IMR-90 (cell line): Measurements from ENCODE around the gene STUB1. TPM values are rescaled to one million over a fixed set of nuclear protein-coding genes. Genes with fewer than 3 reads are reported as not detected.

ENCODE experiments used
- ATAC-seq: fragments of 200-7000 bp; cut with Tn5 transposase; 2 replicates; pipeline ENCODE4 v1.9.1; 2020; ENCODE audit warnings: low read depth, mild to moderate bottlenecking, moderate library complexity
- BruUV-seq: library from RNA; stranded (reverse); fragments of 400-500 nt; replicated peaks from 2 replicates; lab custom pipeline; 2021; lab: Mats Ljungman, UMichigan
- CTCF ChIA-PET: fragments of 300-600 bp; formaldehyde crosslinking; extraction: SDS; loops from one replicate; lab custom pipeline; 2021; ENCODE audit warnings: antibody characterized with exemption; lab: Yijun Ruan, JAX
- POLR2A ChIA-PET: fragments of 300-600 bp; sonication (Branson Sonifier 250); formaldehyde crosslinking; loops from one replicate; lab custom pipeline; 2022; ENCODE audit warnings: antibody characterized with exemption; ENCODE audit not compliant: unreplicated experiment; lab: Charles Lee
- DNase-seq: peaks from one replicate; pipeline ENCODE4 v3.0.0; 2013
- H2AFZ ChIP-seq: replicated peaks from 2 replicates; pipeline ENCODE3; 2013; ENCODE audit warnings: low read length, mild to moderate bottlenecking; ENCODE audit not compliant: poor library complexity
- H2AK5ac ChIP-seq: 2 replicates; pipeline ENCODE4 v1.6.1; 2013; ENCODE audit warnings: low read depth, low read length, inconsistent platforms
- H2AK9ac ChIP-seq: replicated peaks from 2 replicates; pipeline ENCODE3; 2013; ENCODE audit warnings: mild to moderate bottlenecking, low read depth, low read length, moderate library complexity; ENCODE audit not compliant: poor library complexity
- H2BK120ac ChIP-seq: 2 replicates; pipeline ENCODE4 v1.6.1; 2013; ENCODE audit warnings: low read depth, low read length, inconsistent platforms
- H2BK15ac ChIP-seq: 3 replicates; pipeline ENCODE4 v1.6.1; 2013; ENCODE audit warnings: low read depth, low read length, inconsistent platforms
- H2BK20ac ChIP-seq: 2 replicates; pipeline ENCODE4 v1.6.1; 2013; ENCODE audit warnings: low read depth, mild to moderate bottlenecking, inconsistent platforms, low read length, moderate library complexity
- H2BK5ac ChIP-seq: 2 replicates; pipeline ENCODE4 v1.6.1; 2013; ENCODE audit warnings: mild to moderate bottlenecking, low read depth, low read length, inconsistent platforms; ENCODE audit not compliant: poor library complexity, severe bottlenecking
- H3K14ac ChIP-seq: replicated peaks from 2 replicates; pipeline ENCODE4 v1.6.1; 2013; ENCODE audit warnings: low read depth, low read length, inconsistent platforms
- H3K18ac ChIP-seq: 2 replicates; pipeline ENCODE4 v1.6.1; 2013; ENCODE audit warnings: low read depth, low read length, control low read depth
- H3K23ac ChIP-seq: 2 replicates; pipeline ENCODE4 v1.6.1; 2013; ENCODE audit warnings: low read depth, low read length, inconsistent platforms
- H3K27ac ChIP-seq: 2 replicates; pipeline ENCODE4 v1.5.1; 2013; ENCODE audit warnings: mild to moderate bottlenecking, control low read depth, low read length; ENCODE audit not compliant: insufficient read depth
- H3K27me3 ChIP-seq: 2 replicates; pipeline ENCODE4 v1.6.1; 2013; ENCODE audit warnings: low read length; ENCODE audit not compliant: control insufficient read depth, insufficient read depth
- H3K36me3 ChIP-seq: 2 replicates; pipeline ENCODE4 v1.6.1; 2013; ENCODE audit warnings: low read length, mixed read lengths; ENCODE audit not compliant: control insufficient read depth, insufficient read depth
- H3K4ac ChIP-seq: 2 replicates; pipeline ENCODE4 v1.6.1; 2013; ENCODE audit warnings: low read depth, low read length, inconsistent platforms
- H3K4me1 ChIP-seq: 2 replicates; pipeline ENCODE4 v1.6.1; 2013; ENCODE audit warnings: low read length, mixed read lengths; ENCODE audit not compliant: control insufficient read depth, insufficient read depth
- H3K4me2 ChIP-seq: 2 replicates; pipeline ENCODE4 v1.6.1; 2013; ENCODE audit warnings: low read depth, mild to moderate bottlenecking, control low read depth, low read length, moderate library complexity
- H3K4me3 ChIP-seq: 2 replicates; pipeline ENCODE4 v1.5.1; 2013; ENCODE audit warnings: low read depth, mild to moderate bottlenecking, control low read depth, low read length, moderate library complexity; ENCODE audit not compliant: insufficient read depth
- H3K56ac ChIP-seq: 2 replicates; pipeline ENCODE4 v1.6.1; 2013; ENCODE audit warnings: low read length, inconsistent platforms; ENCODE audit not compliant: insufficient read depth; ENCODE audit errors: extremely low read depth
- H3K79me1 ChIP-seq, 2 experiments: 2 replicates each; pipeline ENCODE4 v1.6.1; 2013; ENCODE audit warnings: low read length in 2 of 2, inconsistent platforms in 1 of 2, low read depth in 1 of 2
- H3K9ac ChIP-seq: 2 replicates; pipeline ENCODE4 v1.6.1; 2013; ENCODE audit warnings: low read depth, low read length, control low read depth
- H3K9me1 ChIP-seq: 2 replicates; pipeline ENCODE4 v1.6.1; 2013; ENCODE audit warnings: low read length, inconsistent platforms; ENCODE audit not compliant: insufficient read depth
- H3K9me3 ChIP-seq: 2 replicates; pipeline ENCODE4 v1.6.1; 2013; ENCODE audit warnings: low read length; ENCODE audit not compliant: control insufficient read depth, insufficient read depth
- H4K20me1 ChIP-seq: 2 replicates; pipeline ENCODE4 v1.6.1; 2013; ENCODE audit warnings: low read length, inconsistent platforms; ENCODE audit not compliant: insufficient read depth
- H4K5ac ChIP-seq: 2 replicates; pipeline ENCODE4 v1.6.1; 2013; ENCODE audit warnings: mild to moderate bottlenecking, low read depth, low read length, control low read depth
- H4K8ac ChIP-seq, 2 experiments: 2 replicates each; pipeline ENCODE4 v1.6.1; 2013; ENCODE audit warnings: low read depth in 2 of 2, low read length in 2 of 2, control low read depth in 1 of 2, inconsistent platforms in 1 of 2
- H4K91ac ChIP-seq: 2 replicates; pipeline ENCODE4 v1.6.1; 2013; ENCODE audit warnings: low read depth, low read length, inconsistent platforms; ENCODE audit not compliant: insufficient read depth
- CEBPB ChIP-seq: IDR thresholded peaks from 2 replicates; pipeline ENCODE4 v1.6.1; 2012; ENCODE audit warnings: low read depth, low read length, improper control_type of control experiment
- CHD1 ChIP-seq: IDR thresholded peaks from 2 replicates; pipeline ENCODE4 v1.6.1; 2012; ENCODE audit warnings: low read depth, low read length, improper control_type of control experiment
- MXI1 ChIP-seq: IDR thresholded peaks from 2 replicates; pipeline ENCODE4 v1.6.1; 2012; ENCODE audit warnings: low read depth, mild to moderate bottlenecking, low read length, moderate library complexity, borderline replicate concordance
- NFE2L2 ChIP-seq: fragments of 150-350 bp; IDR thresholded peaks from 2 replicates; pipeline ENCODE4 v1.6.1; 2016; ENCODE audit warnings: low read depth, mild to moderate bottlenecking, low read length
- POLR2A ChIP-seq: IDR thresholded peaks from 2 replicates; pipeline ENCODE4 v1.6.1; 2012; ENCODE audit warnings: mild to moderate bottlenecking, low read depth, low read length
- RAD21 ChIP-seq: IDR thresholded peaks from 2 replicates; pipeline ENCODE4 v1.6.1; 2012; ENCODE audit warnings: low read length, improper control_type of control experiment
- SMC3 ChIP-seq: fragments of 150-350 bp; IDR thresholded peaks from 2 replicates; pipeline ENCODE4 v1.6.1; 2016; ENCODE audit warnings: low read depth, mild to moderate bottlenecking, antibody characterized with exemption, low read length, moderate library complexity
- WGBS, 2 experiments: methylation state at CpG; one replicate each; pipeline versions ENCODE4 v1.1.5 to v1.1.7; 2013; ENCODE audit warnings: missing lambda C conversion rate in 2 of 2; ENCODE audit not compliant: insufficient read length in 1 of 2; ENCODE audit errors: extremely low coverage in 2 of 2; 5-methylcytosine and 5-hydroxymethylcytosine counted together
- dilution Hi-C: fragments of 300-500 bp; cut with HindIII; formaldehyde crosslinking; loops from one replicate; pipeline ENCODE4 v1.14.3; 2018; ENCODE audit warnings: low sequenced_read_pairs; ENCODE audit not compliant: unreplicated experiment
- in situ Hi-C: fragments of 300-500 bp; cut with MboI; formaldehyde crosslinking; loops from 3 replicates; pipeline ENCODE4 v1.14.3; 2019; ENCODE audit warnings: low sequenced_read_pairs, inconsistent platforms, mixed read lengths
- intact Hi-C: fragments of 100-400 bp; cut with micrococcal nuclease; formaldehyde crosslinking; loops from 2 replicates; pipeline ENCODE4 v1.10.0; 2022
- polyA plus RNA-seq, 3 experiments: library from polyadenylated mRNA; depleted of rRNA; stranded (reverse); fragments of >200 nt; gene quantifications; 2 replicates each; pipeline ENCODE4 v1.2.3, GENCODE V29; 2012; ENCODE audit warnings: low replicate concordance in 1 of 3
- total RNA-seq: library from RNA; depleted of rRNA; stranded (reverse); fragments of >200 nt; gene quantifications from 2 replicates; pipeline ENCODE4 v1.2.3, GENCODE V29; 2012
- TF ChIP-seq, protein P1 (sequence below): conservative IDR thresholded peaks from 2 replicates; pipeline ENCODE4 v1.5.1; 2012; ENCODE audit warnings: mild to moderate bottlenecking, low read depth, low read length, improper control_type of control experiment
- TF ChIP-seq, protein P2 (sequence below): fragments of 150-350 bp; IDR thresholded peaks from 2 replicates; pipeline ENCODE4 v1.6.1; 2017; ENCODE audit warnings: mild to moderate bottlenecking, antibody characterized with exemption, low read length, low read depth

Gene STUB1
- total and polyA plus RNA-seq, 2 of the 4 experiments (the other 2 are of a cell fraction): 183 to 186 TPM

DNA sequence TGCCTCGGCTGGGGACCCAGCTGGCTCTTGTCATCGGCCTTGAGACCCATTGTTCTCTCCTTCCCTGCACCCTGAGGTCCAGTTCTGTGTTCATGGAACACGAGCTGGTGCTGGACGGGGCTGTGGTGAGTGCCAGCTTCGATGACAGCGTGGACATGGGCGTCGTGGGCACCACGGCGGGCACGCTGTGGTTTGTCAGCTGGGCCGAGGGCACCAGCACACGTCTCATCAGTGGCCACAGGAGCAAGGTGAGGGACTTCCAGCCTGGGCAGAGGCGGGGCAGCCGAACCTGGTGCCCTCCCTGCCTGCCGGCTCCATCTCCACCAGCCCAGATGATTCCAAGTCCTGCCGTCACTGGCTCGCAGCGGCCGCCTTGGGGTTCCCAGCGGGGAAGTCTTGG is 17.6 kb upstream of the STUB1 start:
- Histone ChIP-seq H2BK5ac (no peak overlapping the region), H3K14ac (no peak overlapping the region), H4K91ac (no peak overlapping the region), H3K79me1 (no peaks in the 10 kb centered on the region), H3K4me3 (no peak overlapping the region), H2BK120ac (no peak overlapping the region), H3K9ac (no peak overlapping the region), H3K18ac (no peak overlapping the region), H3K27ac (no peak overlapping the region), H4K20me1 (no peaks in the 10 kb centered on the region), H3K9me3 (no peaks in the 10 kb centered on the region), H3K36me3 (peaks cover 4% of the 10 kb centered on the region), H4K8ac (no peak overlapping the region), H3K9me1 (peaks cover 4% of the 10 kb centered on the region; the same call in 1 of the 2 replicates), H3K23ac (no peak overlapping the region), H3K4me1 (peaks cover 5% of the 10 kb centered on the region), H2BK20ac (no peak overlapping the region), H2AK5ac (no peak overlapping the region), H2AFZ (no peak overlapping the region), H3K4me2 (no peak overlapping the region), H4K5ac (no peak overlapping the region), H2BK15ac (no peak overlapping the region), H2AK9ac (no peak overlapping the region), H3K56ac (no peak overlapping the region), H3K27me3 (no peaks in the 10 kb centered on the region), H3K4ac (no peak overlapping the region)
- TF ChIP-seq NFE2L2 (no peak), MXI1 (no peak), POLR2A (no peak), CEBPB (no peak), RAD21 (no peak), CHD1 (no peak), SMC3 (no peak)
- TF ChIP-seq, protein P1, sequence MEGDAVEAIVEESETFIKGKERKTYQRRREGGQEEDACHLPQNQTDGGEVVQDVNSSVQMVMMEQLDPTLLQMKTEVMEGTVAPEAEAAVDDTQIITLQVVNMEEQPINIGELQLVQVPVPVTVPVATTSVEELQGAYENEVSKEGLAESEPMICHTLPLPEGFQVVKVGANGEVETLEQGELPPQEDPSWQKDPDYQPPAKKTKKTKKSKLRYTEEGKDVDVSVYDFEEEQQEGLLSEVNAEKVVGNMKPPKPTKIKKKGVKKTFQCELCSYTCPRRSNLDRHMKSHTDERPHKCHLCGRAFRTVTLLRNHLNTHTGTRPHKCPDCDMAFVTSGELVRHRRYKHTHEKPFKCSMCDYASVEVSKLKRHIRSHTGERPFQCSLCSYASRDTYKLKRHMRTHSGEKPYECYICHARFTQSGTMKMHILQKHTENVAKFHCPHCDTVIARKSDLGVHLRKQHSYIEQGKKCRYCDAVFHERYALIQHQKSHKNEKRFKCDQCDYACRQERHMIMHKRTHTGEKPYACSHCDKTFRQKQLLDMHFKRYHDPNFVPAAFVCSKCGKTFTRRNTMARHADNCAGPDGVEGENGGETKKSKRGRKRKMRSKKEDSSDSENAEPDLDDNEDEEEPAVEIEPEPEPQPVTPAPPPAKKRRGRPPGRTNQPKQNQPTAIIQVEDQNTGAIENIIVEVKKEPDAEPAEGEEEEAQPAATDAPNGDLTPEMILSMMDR: no peak
- TF ChIP-seq, protein P2, sequence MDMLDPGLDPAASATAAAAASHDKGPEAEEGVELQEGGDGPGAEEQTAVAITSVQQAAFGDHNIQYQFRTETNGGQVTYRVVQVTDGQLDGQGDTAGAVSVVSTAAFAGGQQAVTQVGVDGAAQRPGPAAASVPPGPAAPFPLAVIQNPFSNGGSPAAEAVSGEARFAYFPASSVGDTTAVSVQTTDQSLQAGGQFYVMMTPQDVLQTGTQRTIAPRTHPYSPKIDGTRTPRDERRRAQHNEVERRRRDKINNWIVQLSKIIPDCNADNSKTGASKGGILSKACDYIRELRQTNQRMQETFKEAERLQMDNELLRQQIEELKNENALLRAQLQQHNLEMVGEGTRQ: no peak
- DNase-seq (no peak), ATAC-seq (no peak)
- WGBS, 2 experiments: 90% methylated on average over 4 of the region's 21 CpGs; no CpG with 5 or more reads in 1 of the 2 experiments
- intact Hi-C loops: no loop called here
- ChIA-PET CTCF (no interaction called here), POLR2A (no interaction called here)
- in situ Hi-C loops: no loop called here
- dilution Hi-C loops: no loop called here
- no TSS peak for BruUV-seq
